GM23338 (cell line): ENCODE measurements around the gene C4A. TPM values are rescaled to one million over a fixed set of nuclear protein-coding genes. Genes with fewer than 3 reads are reported as not detected.

Source experiments
- ATAC-seq: fragments of 200-7000 bp; cut with Tn5 transposase; 3 replicates; pipeline ENCODE4 v1.9.1; 2020
- DNase-seq: peaks from one replicate; pipeline ENCODE4 v3.0.0-alpha.2; 2015; ENCODE audit warnings: low spot score
- H2AFZ ChIP-seq: fragments of 200-600 bp; sonication (generic); 2 replicates; pipeline ENCODE4 v1.8.0; 2016; ENCODE audit warnings: antibody characterized with exemption, mild to moderate bottlenecking, moderate library complexity
- H3F3A ChIP-seq: fragments of 200-600 bp; sonication (generic); replicated peaks from 2 replicates; pipeline ENCODE4 v1.8.0; 2017; ENCODE audit warnings: antibody characterized with exemption, mixed run types, low read depth
- H3K27ac ChIP-seq: fragments of 200-600 bp; sonication (generic); 2 replicates; pipeline ENCODE4 v1.6.1; 2016; ENCODE audit warnings: low read depth
- H3K27me3 ChIP-seq: fragments of 200-600 bp; sonication (generic); 2 replicates; pipeline ENCODE4 v1.8.0; 2016; ENCODE audit warnings: mild to moderate bottlenecking, mixed run types, moderate library complexity; ENCODE audit not compliant: insufficient read depth
- H3K36me3 ChIP-seq: fragments of 200-600 bp; sonication (generic); 2 replicates; pipeline ENCODE4 v1.8.0; 2016; ENCODE audit warnings: mild to moderate bottlenecking; ENCODE audit not compliant: insufficient read depth
- H3K4me1 ChIP-seq: fragments of 200-600 bp; sonication (generic); 2 replicates; pipeline ENCODE4 v1.8.0; 2016; ENCODE audit warnings: mild to moderate bottlenecking, moderate library complexity; ENCODE audit not compliant: insufficient read depth
- H3K4me2 ChIP-seq: fragments of 200-600 bp; sonication (generic); 2 replicates; pipeline ENCODE4 v1.7.1; 2017; ENCODE audit warnings: mixed run types
- H3K4me3 ChIP-seq: fragments of 200-600 bp; sonication (generic); 2 replicates; pipeline ENCODE4 v1.6.1; 2016; ENCODE audit warnings: mixed run types
- H3K79me2 ChIP-seq: fragments of 200-600 bp; sonication (generic); replicated peaks from 2 replicates; pipeline ENCODE4 v1.8.0; 2017; ENCODE audit warnings: mild to moderate bottlenecking; ENCODE audit not compliant: insufficient read depth
- H3K9me2 ChIP-seq: fragments of 200-600 bp; sonication (generic); 2 replicates; pipeline ENCODE4 v1.8.0; 2017; ENCODE audit not compliant: insufficient read depth
- H4K20me1 ChIP-seq: fragments of 200-600 bp; sonication (generic); replicated peaks from 2 replicates; pipeline ENCODE4 v1.8.0; 2017; ENCODE audit warnings: mild to moderate bottlenecking; ENCODE audit not compliant: insufficient read depth
- H3K27ac Mint-ChIP-seq: 2 replicates; pipeline ENCODE4 v1.8.0; 2020; ENCODE audit warnings: inconsistent platforms, mild to moderate bottlenecking, moderate library complexity, mixed read lengths
- H3K27me3 Mint-ChIP-seq: 3 replicates; pipeline ENCODE4 v1.8.0; 2022; ENCODE audit warnings: low read depth, mild to moderate bottlenecking, moderate library complexity, mixed read lengths, inconsistent platforms; ENCODE audit not compliant: insufficient read depth, poor library complexity
- H3K36me3 Mint-ChIP-seq: 3 replicates; pipeline ENCODE4 v1.8.0; 2021; ENCODE audit warnings: low read depth, mild to moderate bottlenecking, inconsistent platforms, moderate library complexity, mixed read lengths
- H3K4me1 Mint-ChIP-seq: 3 replicates; pipeline ENCODE4 v1.8.0; 2020; ENCODE audit warnings: mild to moderate bottlenecking, inconsistent platforms, mixed read lengths
- H3K4me3 Mint-ChIP-seq: 3 replicates; pipeline ENCODE4 v1.8.0; 2021; ENCODE audit warnings: moderate library complexity, mild to moderate bottlenecking, inconsistent platforms, mixed read lengths
- H3K9me3 Mint-ChIP-seq: 3 replicates; pipeline ENCODE4 v1.8.0; 2020; ENCODE audit warnings: moderate library complexity, mild to moderate bottlenecking, inconsistent platforms, mixed read lengths
- CREB1 ChIP-seq: fragments of 250-450 bp; sonication (Bioruptor Pico); IDR thresholded peaks from 2 replicates; pipeline ENCODE4 v1.5.0; 2020; ENCODE audit warnings: low read depth, mild to moderate bottlenecking, moderate library complexity
- EZH2 ChIP-seq: fragments of 200-600 bp; sonication (generic); IDR thresholded peaks from one replicate; pipeline ENCODE4 v1.8.0; 2017; ENCODE audit warnings: antibody characterized with exemption, mild to moderate bottlenecking, low read depth; ENCODE audit not compliant: unreplicated experiment
- JUNB ChIP-seq: IDR thresholded peaks from one replicate; pipeline ENCODE4 v1.6.1; 2016; ENCODE audit warnings: antibody characterized with exemption; ENCODE audit not compliant: unreplicated experiment
- NANOG ChIP-seq: IDR thresholded peaks from 2 replicates; pipeline ENCODE4 v1.6.1; 2016; ENCODE audit warnings: antibody characterized with exemption, borderline replicate concordance
- POLR2AphosphoS5 ChIP-seq: IDR thresholded peaks from 2 replicates; pipeline ENCODE4 v1.6.1; 2016; ENCODE audit warnings: antibody characterized with exemption, low read depth
- STAT1 ChIP-seq: IDR thresholded peaks from one replicate; pipeline ENCODE4 v1.6.1; 2016; ENCODE audit warnings: antibody characterized with exemption; ENCODE audit not compliant: unreplicated experiment
- ZNF114 ChIP-seq: fragments of 250-450 bp; sonication (Bioruptor Pico); IDR thresholded peaks from 2 replicates; pipeline ENCODE4 v1.5.0; 2020; ENCODE audit warnings: mild to moderate bottlenecking, moderate library complexity
- ZNF331 ChIP-seq: fragments of 250-450 bp; sonication (Bioruptor Pico); IDR thresholded peaks from 2 replicates; pipeline ENCODE4 v1.5.0; 2020; ENCODE audit warnings: low read depth, mild to moderate bottlenecking, moderate library complexity
- polyA plus RNA-seq: library from polyadenylated mRNA; unstranded; fragments of >200 nt; fragmentation: Nextera tagmentation; extraction: Ambion mirVana; gene quantifications from 2 replicates; pipeline ENCODE4 v1.2.1, GENCODE V29; 2016
- total RNA-seq: library from RNA; depleted of rRNA; stranded (reverse); fragments of >200 nt; shearing (Covaris generic); gene quantifications from 2 replicates; pipeline ENCODE4 v1.2.3, GENCODE V29; 2014
- TF ChIP-seq, protein P1 (sequence below), 2 experiments: fragments of 200-600 bp in 1 of 2; sonication (generic) in 1 of 2; conservative IDR thresholded peaks; 2 replicates each; pipeline versions ENCODE4 v1.5.1 to v1.6.1; 2016 to 2017; ENCODE audit warnings: antibody characterized with exemption in 2 of 2, low read depth in 2 of 2, mild to moderate bottlenecking in 2 of 2, moderate library complexity in 1 of 2
- TF ChIP-seq, protein P2 (sequence below): IDR thresholded peaks from one replicate; pipeline ENCODE4 v1.6.1; 2018; ENCODE audit warnings: antibody characterized with exemption; ENCODE audit not compliant: unreplicated experiment
- TF ChIP-seq, protein P3 (sequence below): IDR thresholded peaks from 2 replicates; pipeline ENCODE4 v1.6.1; 2016; ENCODE audit warnings: antibody characterized with exemption

The C4A gene
- total and polyA plus RNA-seq, 2 experiments from 2014 or later, result 0.48 to 0.97 TPM

DNA sequence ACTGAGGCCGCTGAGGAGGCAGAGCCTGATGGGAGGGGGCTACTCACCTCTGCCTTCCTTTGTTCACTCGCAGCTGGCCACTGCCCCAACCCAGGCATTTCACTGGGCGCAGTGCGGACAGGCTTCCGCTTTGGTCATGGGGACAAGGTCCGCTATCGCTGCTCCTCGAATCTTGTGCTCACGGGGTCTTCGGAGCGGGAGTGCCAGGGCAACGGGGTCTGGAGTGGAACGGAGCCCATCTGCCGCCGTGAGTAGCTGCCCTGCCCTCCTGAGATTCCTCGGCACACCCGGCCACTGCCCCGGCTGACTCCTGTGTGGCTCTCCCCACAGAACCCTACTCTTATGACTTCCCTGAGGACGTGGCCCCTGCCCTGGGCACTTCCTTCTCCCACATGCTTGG lies 48.3 kb upstream of the C4A start (continued):
- TF ChIP-seq, protein P1, sequence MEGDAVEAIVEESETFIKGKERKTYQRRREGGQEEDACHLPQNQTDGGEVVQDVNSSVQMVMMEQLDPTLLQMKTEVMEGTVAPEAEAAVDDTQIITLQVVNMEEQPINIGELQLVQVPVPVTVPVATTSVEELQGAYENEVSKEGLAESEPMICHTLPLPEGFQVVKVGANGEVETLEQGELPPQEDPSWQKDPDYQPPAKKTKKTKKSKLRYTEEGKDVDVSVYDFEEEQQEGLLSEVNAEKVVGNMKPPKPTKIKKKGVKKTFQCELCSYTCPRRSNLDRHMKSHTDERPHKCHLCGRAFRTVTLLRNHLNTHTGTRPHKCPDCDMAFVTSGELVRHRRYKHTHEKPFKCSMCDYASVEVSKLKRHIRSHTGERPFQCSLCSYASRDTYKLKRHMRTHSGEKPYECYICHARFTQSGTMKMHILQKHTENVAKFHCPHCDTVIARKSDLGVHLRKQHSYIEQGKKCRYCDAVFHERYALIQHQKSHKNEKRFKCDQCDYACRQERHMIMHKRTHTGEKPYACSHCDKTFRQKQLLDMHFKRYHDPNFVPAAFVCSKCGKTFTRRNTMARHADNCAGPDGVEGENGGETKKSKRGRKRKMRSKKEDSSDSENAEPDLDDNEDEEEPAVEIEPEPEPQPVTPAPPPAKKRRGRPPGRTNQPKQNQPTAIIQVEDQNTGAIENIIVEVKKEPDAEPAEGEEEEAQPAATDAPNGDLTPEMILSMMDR (conservative IDR thresholded peaks at IDR 0.05; ENCODE audit: low read depth in 2 of 2), result no peak
- TF ChIP-seq, protein P2, sequence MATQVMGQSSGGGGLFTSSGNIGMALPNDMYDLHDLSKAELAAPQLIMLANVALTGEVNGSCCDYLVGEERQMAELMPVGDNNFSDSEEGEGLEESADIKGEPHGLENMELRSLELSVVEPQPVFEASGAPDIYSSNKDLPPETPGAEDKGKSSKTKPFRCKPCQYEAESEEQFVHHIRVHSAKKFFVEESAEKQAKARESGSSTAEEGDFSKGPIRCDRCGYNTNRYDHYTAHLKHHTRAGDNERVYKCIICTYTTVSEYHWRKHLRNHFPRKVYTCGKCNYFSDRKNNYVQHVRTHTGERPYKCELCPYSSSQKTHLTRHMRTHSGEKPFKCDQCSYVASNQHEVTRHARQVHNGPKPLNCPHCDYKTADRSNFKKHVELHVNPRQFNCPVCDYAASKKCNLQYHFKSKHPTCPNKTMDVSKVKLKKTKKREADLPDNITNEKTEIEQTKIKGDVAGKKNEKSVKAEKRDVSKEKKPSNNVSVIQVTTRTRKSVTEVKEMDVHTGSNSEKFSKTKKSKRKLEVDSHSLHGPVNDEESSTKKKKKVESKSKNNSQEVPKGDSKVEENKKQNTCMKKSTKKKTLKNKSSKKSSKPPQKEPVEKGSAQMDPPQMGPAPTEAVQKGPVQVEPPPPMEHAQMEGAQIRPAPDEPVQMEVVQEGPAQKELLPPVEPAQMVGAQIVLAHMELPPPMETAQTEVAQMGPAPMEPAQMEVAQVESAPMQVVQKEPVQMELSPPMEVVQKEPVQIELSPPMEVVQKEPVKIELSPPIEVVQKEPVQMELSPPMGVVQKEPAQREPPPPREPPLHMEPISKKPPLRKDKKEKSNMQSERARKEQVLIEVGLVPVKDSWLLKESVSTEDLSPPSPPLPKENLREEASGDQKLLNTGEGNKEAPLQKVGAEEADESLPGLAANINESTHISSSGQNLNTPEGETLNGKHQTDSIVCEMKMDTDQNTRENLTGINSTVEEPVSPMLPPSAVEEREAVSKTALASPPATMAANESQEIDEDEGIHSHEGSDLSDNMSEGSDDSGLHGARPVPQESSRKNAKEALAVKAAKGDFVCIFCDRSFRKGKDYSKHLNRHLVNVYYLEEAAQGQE, result no peak
- TF ChIP-seq ZNF331 (CRISPR knock-in tag) (no peak), POLR2AphosphoS5 (no peak)

DNA sequence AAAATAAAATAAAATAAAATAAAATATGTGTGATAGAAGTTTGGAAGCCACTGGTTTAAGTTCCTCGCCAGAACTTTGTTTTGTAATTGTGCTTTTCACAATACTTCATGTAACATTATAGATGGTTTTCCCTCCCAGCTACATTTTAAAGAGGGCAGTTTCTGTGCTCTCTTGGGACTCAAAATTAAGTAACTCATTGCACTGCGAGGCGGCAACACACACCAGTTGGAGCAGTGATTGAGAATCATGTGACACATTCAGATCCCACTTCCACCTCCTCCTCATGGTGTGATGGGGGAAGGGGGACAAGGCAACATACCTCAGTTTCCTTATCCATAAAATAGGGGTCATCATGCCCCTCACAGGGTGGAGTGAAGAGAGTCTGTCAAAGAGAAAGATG lies 46.8 kb upstream of the C4A start:
- H3K9me3 Mint-ChIP-seq, result peaks cover 11% of the 10 kb centered on the region; the same call in 2 of the 3 replicates
- Histone ChIP-seq H3K27ac (no peak overlapping the region), H3K4me1 (no peaks in the 10 kb centered on the region), H3K79me2 (no peaks in the 10 kb centered on the region), H3K9me2 (peaks cover 4% of the 10 kb centered on the region; the same call in 1 of the 2 replicates), H3F3A (no peaks in the 10 kb centered on the region), H4K20me1 (no peaks in the 10 kb centered on the region), H2AFZ (no peak overlapping the region), H3K36me3 (no peaks in the 10 kb centered on the region), H3K4me3 (no peak overlapping the region), H3K4me2 (no peak overlapping the region), H3K27me3 (no peaks in the 10 kb centered on the region)
- ATAC-seq, result no peak
- H3K4me3 Mint-ChIP-seq, result no peak overlapping the region
- H3K27me3 Mint-ChIP-seq, result peaks cover 10% of the 10 kb centered on the region
- H3K4me1 Mint-ChIP-seq, result 0 out of 3 replicates have a peak, but pooled peaks cover under 1% of the 10 kb centered on the region
- DNase-seq, result no peak
- H3K27ac Mint-ChIP-seq, result no peak overlapping the region
- no peaks in the 10 kb centered on the region for H3K36me3 Mint-ChIP-seq
- TF ChIP-seq CREB1 (CRISPR knock-in tag) (no peak), STAT1 (no peak), NANOG (no peak), JUNB (no peak), POLR2AphosphoS5 (no peak), ZNF114 (CRISPR knock-in tag) (no peak), EZH2 (no peak)
- TF ChIP-seq, protein P1 (conservative IDR thresholded peaks at IDR 0.05; ENCODE audit: low read depth in 2 of 2), result no peak
- TF ChIP-seq, protein P3, sequence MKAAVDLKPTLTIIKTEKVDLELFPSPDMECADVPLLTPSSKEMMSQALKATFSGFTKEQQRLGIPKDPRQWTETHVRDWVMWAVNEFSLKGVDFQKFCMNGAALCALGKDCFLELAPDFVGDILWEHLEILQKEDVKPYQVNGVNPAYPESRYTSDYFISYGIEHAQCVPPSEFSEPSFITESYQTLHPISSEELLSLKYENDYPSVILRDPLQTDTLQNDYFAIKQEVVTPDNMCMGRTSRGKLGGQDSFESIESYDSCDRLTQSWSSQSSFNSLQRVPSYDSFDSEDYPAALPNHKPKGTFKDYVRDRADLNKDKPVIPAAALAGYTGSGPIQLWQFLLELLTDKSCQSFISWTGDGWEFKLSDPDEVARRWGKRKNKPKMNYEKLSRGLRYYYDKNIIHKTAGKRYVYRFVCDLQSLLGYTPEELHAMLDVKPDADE, result no peak
- TF ChIP-seq, protein P2, result no peak
